HG02642 (cell line): ENCODE data around the gene PROZ.

Experiments used
- ATAC-seq: cut with Tn5 transposase; IDR thresholded peaks from one replicate; pipeline ENCODE4 v1.9.1; 2021; ENCODE audit warnings: mild to moderate bottlenecking; ENCODE audit not compliant: unreplicated experiment, poor library complexity

The PROZ gene

GRCh38 chr13:113140677-113141600 is 17.5 kb upstream of the PROZ start:
- no peak for ATAC-seq

GRCh38 chr13:113141601-113141970 is 16.9 kb upstream of the PROZ start:
- ATAC-seq, result no peak

GRCh38 chr13:113142876-113143275 is 15.6 kb upstream of the PROZ start:
- ATAC-seq, result no peak

DNA sequence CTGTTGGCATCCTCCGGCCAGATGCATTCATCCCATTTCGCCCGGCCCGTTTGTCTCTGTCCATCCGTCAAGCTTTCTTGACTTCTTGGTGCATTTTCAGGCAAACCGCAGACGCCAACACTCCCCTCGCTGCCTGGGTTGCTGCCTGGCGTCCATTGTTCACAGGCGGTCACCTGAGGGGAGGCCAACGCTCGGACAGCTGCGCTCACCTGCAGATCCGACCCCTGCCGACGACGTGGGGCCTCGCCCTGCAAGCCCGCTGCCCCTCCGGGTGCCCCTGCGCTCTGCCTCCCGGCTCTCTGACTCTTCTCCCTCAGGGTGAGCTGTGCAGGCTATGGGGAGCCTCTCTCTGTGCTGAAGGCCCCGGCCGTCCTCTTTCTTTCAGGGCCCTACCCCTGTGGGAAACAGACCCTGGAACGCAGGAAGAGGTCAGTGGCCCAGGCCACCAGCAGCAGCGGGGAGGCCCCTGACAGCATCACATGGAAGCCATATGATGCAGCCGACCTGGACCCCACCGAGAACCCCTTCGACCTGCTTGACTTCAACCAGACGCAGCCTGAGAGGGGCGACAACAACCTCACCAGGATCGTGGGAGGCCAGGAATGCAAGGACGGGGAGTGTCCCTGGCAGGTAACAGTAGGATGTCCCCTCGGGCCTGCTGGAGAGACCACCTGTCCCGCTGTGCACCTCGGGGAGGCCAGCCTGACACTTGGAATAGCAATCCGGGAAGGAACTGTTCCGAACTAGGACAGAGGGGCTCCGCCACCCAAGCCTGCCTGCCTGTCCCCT is 14.8 kb upstream of the PROZ start:
- no peak for ATAC-seq

DNA sequence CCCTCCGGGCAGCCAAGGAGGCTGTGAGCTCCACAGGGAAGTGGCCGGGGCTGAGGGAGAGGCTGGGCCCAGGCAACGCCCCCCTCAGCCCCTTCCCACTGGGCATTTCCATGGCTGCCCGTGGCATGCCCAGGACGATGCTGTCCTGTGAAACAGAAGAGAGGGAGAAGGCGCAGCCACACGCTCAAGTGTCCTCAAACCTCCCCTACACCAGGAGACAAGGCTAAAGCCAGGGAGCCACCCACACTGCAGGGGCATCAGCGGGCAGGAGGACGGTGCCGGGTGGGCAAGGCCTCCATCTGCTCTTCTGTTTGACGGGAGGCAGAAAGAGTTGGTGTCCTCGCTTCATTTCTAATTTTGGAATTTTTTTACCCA is 14.2 kb upstream of the PROZ start:
- no peak for ATAC-seq

- no peak for ATAC-seq
Observed at GRCh38 chr13:113145496-113145895, 13.0 kb upstream of the PROZ start.

DNA sequence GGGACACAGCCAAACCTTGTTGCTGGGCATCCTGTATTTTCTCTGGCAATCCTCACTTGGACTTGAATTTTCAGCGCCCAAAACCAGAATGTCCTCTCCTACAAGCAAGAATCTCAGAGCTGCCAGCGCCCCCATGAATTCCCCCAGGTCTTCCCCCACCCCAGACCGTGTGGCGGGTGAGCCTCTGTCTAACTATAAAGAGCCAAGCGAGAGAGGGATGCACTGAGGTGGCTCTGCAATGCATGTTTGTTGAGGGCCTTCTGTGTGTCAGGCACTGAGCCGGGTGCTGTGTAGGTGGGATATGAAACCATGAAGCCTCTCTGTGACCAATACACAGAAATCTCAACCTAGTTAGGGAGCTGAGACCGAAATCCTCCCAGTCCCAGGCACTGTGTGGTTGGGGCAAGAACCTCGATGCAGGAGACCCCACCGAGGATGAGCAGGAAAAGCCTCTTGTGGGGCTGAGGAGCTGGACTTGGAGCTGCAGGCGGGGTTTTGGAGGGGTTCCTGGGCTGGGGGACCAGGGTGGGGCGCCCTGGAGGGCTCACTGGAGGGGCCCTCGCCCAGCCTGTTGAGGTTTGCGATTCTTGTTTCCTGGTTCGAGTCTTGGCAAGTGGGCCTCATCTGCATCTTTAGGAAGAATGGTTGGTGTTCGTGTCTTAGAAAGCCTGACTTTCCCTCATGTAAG is 12.4 kb upstream of the PROZ start:
- ATAC-seq, result no peak

DNA sequence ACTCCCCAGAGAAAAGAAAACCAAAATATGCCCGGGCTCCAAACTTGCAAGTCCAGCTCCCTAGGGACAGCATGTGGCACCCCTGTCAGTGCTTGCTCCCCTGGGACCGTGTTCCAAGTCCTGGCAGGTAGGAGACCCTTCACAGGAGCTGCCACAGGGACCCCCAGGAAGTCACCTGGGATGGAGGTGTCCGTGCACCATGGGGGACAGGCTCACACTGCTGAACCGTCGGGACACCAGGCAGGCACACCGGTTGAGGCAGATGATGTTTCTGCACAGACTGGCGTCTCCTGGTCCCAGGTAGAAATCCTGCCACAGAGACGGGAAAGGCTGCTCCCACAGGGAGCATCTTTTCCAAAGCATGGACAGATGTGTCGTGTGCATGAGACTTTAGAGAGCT is 11.7 kb upstream of the PROZ start:
- ATAC-seq, result no peak

GRCh38 chr13:113147206-113147605 is 11.2 kb upstream of the PROZ start:
- ATAC-seq, result no peak

- no peak for ATAC-seq
Observed at GRCh38 chr13:113148407-113148806, 10.0 kb upstream of the PROZ start.

DNA sequence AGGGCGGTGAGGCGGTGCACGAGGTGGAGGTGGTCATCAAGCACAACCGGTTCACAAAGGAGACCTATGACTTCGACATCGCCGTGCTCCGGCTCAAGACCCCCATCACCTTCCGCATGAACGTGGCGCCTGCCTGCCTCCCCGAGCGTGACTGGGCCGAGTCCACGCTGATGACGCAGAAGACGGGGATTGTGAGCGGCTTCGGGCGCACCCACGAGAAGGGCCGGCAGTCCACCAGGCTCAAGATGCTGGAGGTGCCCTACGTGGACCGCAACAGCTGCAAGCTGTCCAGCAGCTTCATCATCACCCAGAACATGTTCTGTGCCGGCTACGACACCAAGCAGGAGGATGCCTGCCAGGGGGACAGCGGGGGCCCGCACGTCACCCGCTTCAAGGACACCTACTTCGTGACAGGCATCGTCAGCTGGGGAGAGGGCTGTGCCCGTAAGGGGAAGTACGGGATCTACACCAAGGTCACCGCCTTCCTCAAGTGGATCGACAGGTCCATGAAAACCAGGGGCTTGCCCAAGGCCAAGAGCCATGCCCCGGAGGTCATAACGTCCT is 9.4 kb upstream of the PROZ start:
- ATAC-seq, result no peak

DNA sequence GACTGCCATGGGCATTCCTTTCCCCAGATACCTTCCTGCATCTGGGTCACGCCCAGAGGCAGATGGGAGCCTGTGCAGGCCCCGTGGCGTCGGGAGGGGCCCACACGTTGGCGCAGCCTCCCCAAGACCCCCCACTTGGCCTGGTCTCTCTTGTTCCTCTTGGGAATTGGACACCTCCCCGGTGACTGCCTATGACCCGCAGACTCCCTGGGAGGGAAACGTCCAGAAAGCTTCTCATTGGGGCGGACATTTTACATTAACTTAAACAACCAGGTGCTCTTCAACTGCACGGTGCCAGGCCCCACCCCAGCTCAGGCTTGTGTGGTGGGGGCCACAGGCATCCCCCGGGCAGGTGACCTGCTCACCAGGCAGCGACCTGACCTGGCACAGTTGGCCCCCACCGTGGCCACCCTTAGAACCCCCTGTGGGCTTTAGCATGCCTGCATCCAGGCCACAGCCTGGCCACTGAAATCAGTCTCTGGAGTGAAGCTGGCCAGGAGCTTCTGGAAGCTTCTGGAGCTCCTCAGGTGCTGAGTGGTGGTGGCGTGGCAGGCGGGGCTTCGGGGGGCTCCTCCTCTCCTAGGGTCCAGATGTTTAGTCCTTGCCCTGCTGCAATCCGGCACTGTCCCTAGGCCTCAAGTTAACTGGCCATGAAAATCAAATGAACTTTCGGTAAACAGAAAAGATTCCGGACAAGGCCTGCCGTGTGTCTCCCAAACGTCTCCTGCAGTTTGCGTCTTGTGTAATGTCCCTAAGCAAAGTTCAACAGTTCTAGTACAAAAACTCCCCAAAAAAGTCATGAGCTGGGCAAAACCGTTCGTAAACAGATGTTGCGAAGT is 8.5 kb upstream of the PROZ start:
- ATAC-seq, result no peak

GRCh38 chr13:113150550-113151365 is 7.7 kb upstream of the PROZ start:
- no peak for ATAC-seq

DNA sequence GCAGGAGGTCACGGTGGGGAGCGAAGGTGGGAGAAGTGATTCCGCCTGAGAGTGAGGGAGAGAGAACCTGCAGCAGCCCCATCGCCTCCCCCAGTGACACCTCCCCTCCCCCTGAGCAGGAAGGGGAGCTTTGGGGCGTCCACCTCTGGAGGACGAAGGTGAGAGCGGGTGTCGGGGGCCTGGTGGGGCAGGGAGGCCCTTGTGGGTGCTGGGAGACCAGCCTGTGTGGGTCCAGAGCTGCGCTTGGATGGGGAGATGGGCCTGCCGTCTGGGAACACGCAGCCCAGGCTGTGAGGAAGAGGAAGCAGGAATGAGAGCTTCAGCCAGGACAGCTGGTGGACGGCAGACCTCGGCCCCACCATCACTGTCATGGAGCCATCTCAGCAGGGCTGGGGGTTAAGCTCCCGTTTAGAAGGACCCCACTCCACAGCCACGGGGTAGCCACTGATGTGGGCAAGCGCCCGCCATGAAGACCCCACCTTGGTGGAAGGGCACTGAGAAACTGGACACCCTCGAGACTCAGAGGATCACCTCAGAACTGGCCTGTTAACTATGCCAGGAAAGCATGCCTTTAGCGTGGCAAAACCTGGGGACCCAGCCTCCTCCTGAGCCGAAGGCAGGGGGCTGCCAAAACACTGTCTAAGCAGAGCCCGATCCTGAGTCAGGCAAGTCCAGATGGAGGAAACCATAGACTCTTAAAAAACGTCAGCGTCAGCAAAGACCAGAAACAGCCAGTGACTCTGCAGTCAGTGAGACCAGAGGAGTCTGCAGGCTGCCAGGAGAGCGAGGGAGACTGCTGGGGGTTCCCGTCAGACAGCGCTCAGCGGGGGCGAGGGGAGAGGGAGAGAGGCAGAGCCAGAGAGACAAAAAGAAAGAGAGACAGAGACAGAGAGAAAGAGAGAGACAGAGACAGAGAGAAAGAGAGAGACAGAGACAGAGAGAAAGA is 6.4 kb upstream of the PROZ start:
- no peak for ATAC-seq

DNA sequence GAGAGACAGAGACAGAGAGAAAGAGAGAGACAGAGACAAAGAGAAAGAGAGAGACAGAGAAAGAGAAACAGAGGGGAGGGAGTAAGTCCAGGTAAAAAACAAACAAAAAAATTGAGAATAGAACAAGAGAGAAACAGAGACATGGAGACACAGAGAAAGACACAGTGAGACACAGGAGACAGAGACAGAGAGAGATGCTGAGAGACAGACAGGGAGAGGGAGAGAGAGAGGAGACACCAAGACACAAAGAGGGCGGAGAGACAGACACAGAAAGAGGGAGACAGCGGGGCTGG is 5.8 kb upstream of the PROZ start:
- ATAC-seq, result no peak

DNA sequence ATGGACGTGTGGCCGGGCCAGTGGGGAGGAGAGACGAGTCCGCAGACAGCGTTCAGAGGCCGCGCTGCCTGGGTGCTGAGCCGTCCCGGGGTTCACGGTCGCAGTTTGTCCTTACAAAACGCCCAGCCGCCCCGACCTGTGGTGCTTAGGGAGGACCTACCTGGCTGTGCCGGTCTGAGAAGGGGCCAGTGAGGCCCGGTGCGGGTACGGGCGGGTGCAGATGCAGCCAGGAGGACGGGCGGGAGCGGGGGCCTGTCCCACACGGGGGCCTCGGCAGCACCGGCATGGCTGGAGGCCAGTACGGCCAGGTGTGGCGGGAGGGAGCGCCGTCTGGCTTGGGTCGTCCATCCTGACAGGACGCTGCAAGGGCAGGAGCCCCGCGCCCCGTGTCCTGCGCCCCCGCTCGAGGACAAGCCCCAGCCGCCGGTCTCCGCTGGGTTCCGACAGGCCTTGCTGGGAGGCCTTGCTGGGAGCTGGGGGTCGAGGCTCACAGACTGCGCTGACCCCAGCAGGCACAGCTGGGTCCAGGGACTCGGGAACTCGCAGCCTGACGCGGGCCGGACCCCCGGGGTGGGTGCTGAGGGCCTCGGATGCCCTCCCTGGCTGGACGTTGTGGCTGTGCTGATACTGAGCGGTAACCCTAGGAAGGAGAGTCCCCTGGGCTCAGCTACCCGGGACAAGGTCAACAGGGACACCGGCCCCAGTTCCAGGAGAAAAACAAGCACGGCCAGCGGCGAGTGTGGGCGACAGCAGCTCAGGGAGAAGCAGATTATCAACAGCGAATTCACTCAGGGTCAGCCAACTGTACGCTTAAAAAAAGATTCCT is 5.3 kb upstream of the PROZ start:
- peak; percentile 33 for ATAC-seq
